SK-N-SH (cell line): ENCODE data around the gene PHLPP1.

Experiments used
- CTCF ChIP-seq: fragments of 200-600 bp; sonication (generic); IDR thresholded peaks from 2 replicates; pipeline ENCODE4 v1.6.1; 2017; ENCODE audit warnings: antibody characterized with exemption, mild to moderate bottlenecking, moderate library complexity
- JUND ChIP-seq: IDR thresholded peaks from 2 replicates; pipeline ENCODE4 v1.4.0; 2012

- TF ChIP-seq CTCF (no peak), JUND (no peak)
Measured at GRCh38 chr18:62832282-62832681, 116.9 kb downstream of the PHLPP1 start.
